ENCODE results near the gene PDX1.

The PDX1 gene

GRCh38 chr13:27952876-27953675 is 33.3 kb downstream of the PDX1 start:
- TF ChIP-seq CTCF (IDR thresholded peaks at IDR 0.05; ENCODE audit: low read depth, low read length, missing control alignments), result no peak
- H3K4me3 ChIP-seq (ENCODE audit: low read depth, low read length), result no peak overlapping the region
- DNase-seq, result no peak
- no peaks in the 10 kb centered on the region for H3K36me3 ChIP-seq (replicated peaks)
- in situ Hi-C loops (cut with HindIII; ENCODE audit: low pct_ligation_motif_present, low sequenced_read_pairs), result no loop called here
- peaks cover 45% of the 10 kb centered on the region for H3K27me3 ChIP-seq (replicated peaks)
- H3K27ac ChIP-seq, result no peak overlapping the region

- DNase-seq, result peak; percentile 23
- H3K4me3 ChIP-seq (ENCODE audit: low read depth, low read length), result peak overlapping the region; percentile 34
- in situ Hi-C loops (cut with HindIII; ENCODE audit: low pct_ligation_motif_present, low sequenced_read_pairs), result no loop called here
- TF ChIP-seq CTCF (IDR thresholded peaks at IDR 0.05; ENCODE audit: low read depth, low read length, missing control alignments), result peak; percentile 60
- no peaks in the 10 kb centered on the region for H3K36me3 ChIP-seq (replicated peaks)
- H3K27me3 ChIP-seq (replicated peaks), result peaks cover 53% of the 10 kb centered on the region
- H3K27ac ChIP-seq, result no peak overlapping the region
These were observed 34.0 kb downstream of the PDX1 start for GRCh38 chr13:27953676-27954405.

- Histone ChIP-seq H3K4me3 (ENCODE audit: low read depth, low read length) (peak overlapping the region; percentile 34), H3K27me3 (replicated peaks) (peaks cover 59% of the 10 kb centered on the region), H3K36me3 (replicated peaks) (no peaks in the 10 kb centered on the region), H3K27ac (no peak overlapping the region)
- in situ Hi-C loops (cut with HindIII; ENCODE audit: low pct_ligation_motif_present, low sequenced_read_pairs), result no loop called here
- DNase-seq, result no peak
- TF ChIP-seq CTCF (IDR thresholded peaks at IDR 0.05; ENCODE audit: low read depth, low read length, missing control alignments), result no peak
These were observed 34.6 kb downstream of the PDX1 start for GRCh38 chr13:27954406-27954851.

GRCh38 chr13:27955014-27955591 is 35.3 kb downstream of the PDX1 start:
- no peaks in the 10 kb centered on the region for H3K36me3 ChIP-seq (replicated peaks)
- no peak overlapping the region for H3K27ac ChIP-seq
- in situ Hi-C loops (cut with HindIII; ENCODE audit: low pct_ligation_motif_present, low sequenced_read_pairs), result no loop called here
- H3K27me3 ChIP-seq (replicated peaks), result peaks cover 66% of the 10 kb centered on the region
- H3K4me3 ChIP-seq (ENCODE audit: low read depth, low read length), result no peak overlapping the region
- no peak for TF ChIP-seq CTCF (IDR thresholded peaks at IDR 0.05; ENCODE audit: low read depth, low read length, missing control alignments)
- DNase-seq, result no peak

- no peak for TF ChIP-seq CTCF (IDR thresholded peaks at IDR 0.05; ENCODE audit: low read depth, low read length, missing control alignments)
- Histone ChIP-seq H3K27ac (no peak overlapping the region), H3K27me3 (replicated peaks) (peaks cover 82% of the 10 kb centered on the region), H3K36me3 (replicated peaks) (no peaks in the 10 kb centered on the region), H3K4me3 (ENCODE audit: low read depth, low read length) (no peak overlapping the region)
- in situ Hi-C loops (cut with HindIII; ENCODE audit: low pct_ligation_motif_present, low sequenced_read_pairs), result no loop called here
- DNase-seq, result no peak
These were observed 36.9 kb downstream of the PDX1 start for GRCh38 chr13:27956576-27957300.
